GM23338 (cell line): ENCODE measurements around the gene FKBP1A. TPM values are rescaled to one million over a fixed set of nuclear protein-coding genes. Genes with fewer than 3 reads are reported as not detected.

Source experiments
- ATAC-seq: fragments of 200-7000 bp; cut with Tn5 transposase; 3 replicates; pipeline ENCODE4 v1.9.1; 2020
- DNase-seq: peaks from one replicate; pipeline ENCODE4 v3.0.0-alpha.2; 2015; ENCODE audit warnings: low spot score
- H2AFZ ChIP-seq: fragments of 200-600 bp; sonication (generic); 2 replicates; pipeline ENCODE4 v1.8.0; 2016; ENCODE audit warnings: antibody characterized with exemption, mild to moderate bottlenecking, moderate library complexity
- H3F3A ChIP-seq: fragments of 200-600 bp; sonication (generic); replicated peaks from 2 replicates; pipeline ENCODE4 v1.8.0; 2017; ENCODE audit warnings: antibody characterized with exemption, mixed run types, low read depth
- H3K27ac ChIP-seq: fragments of 200-600 bp; sonication (generic); 2 replicates; pipeline ENCODE4 v1.6.1; 2016; ENCODE audit warnings: low read depth
- H3K27me3 ChIP-seq: fragments of 200-600 bp; sonication (generic); 2 replicates; pipeline ENCODE4 v1.8.0; 2016; ENCODE audit warnings: mild to moderate bottlenecking, mixed run types, moderate library complexity; ENCODE audit not compliant: insufficient read depth
- H3K36me3 ChIP-seq: fragments of 200-600 bp; sonication (generic); 2 replicates; pipeline ENCODE4 v1.8.0; 2016; ENCODE audit warnings: mild to moderate bottlenecking; ENCODE audit not compliant: insufficient read depth
- H3K4me1 ChIP-seq: fragments of 200-600 bp; sonication (generic); 2 replicates; pipeline ENCODE4 v1.8.0; 2016; ENCODE audit warnings: mild to moderate bottlenecking, moderate library complexity; ENCODE audit not compliant: insufficient read depth
- H3K4me2 ChIP-seq: fragments of 200-600 bp; sonication (generic); 2 replicates; pipeline ENCODE4 v1.7.1; 2017; ENCODE audit warnings: mixed run types
- H3K4me3 ChIP-seq: fragments of 200-600 bp; sonication (generic); 2 replicates; pipeline ENCODE4 v1.6.1; 2016; ENCODE audit warnings: mixed run types
- H3K79me2 ChIP-seq: fragments of 200-600 bp; sonication (generic); replicated peaks from 2 replicates; pipeline ENCODE4 v1.8.0; 2017; ENCODE audit warnings: mild to moderate bottlenecking; ENCODE audit not compliant: insufficient read depth
- H3K9me2 ChIP-seq: fragments of 200-600 bp; sonication (generic); 2 replicates; pipeline ENCODE4 v1.8.0; 2017; ENCODE audit not compliant: insufficient read depth
- H4K20me1 ChIP-seq: fragments of 200-600 bp; sonication (generic); replicated peaks from 2 replicates; pipeline ENCODE4 v1.8.0; 2017; ENCODE audit warnings: mild to moderate bottlenecking; ENCODE audit not compliant: insufficient read depth
- H3K27ac Mint-ChIP-seq: 2 replicates; pipeline ENCODE4 v1.8.0; 2020; ENCODE audit warnings: inconsistent platforms, mild to moderate bottlenecking, moderate library complexity, mixed read lengths
- H3K27me3 Mint-ChIP-seq: 3 replicates; pipeline ENCODE4 v1.8.0; 2022; ENCODE audit warnings: low read depth, mild to moderate bottlenecking, moderate library complexity, mixed read lengths, inconsistent platforms; ENCODE audit not compliant: insufficient read depth, poor library complexity
- H3K36me3 Mint-ChIP-seq: 3 replicates; pipeline ENCODE4 v1.8.0; 2021; ENCODE audit warnings: low read depth, mild to moderate bottlenecking, inconsistent platforms, moderate library complexity, mixed read lengths
- H3K4me1 Mint-ChIP-seq: 3 replicates; pipeline ENCODE4 v1.8.0; 2020; ENCODE audit warnings: mild to moderate bottlenecking, inconsistent platforms, mixed read lengths
- H3K4me3 Mint-ChIP-seq: 3 replicates; pipeline ENCODE4 v1.8.0; 2021; ENCODE audit warnings: moderate library complexity, mild to moderate bottlenecking, inconsistent platforms, mixed read lengths
- H3K9me3 Mint-ChIP-seq: 3 replicates; pipeline ENCODE4 v1.8.0; 2020; ENCODE audit warnings: moderate library complexity, mild to moderate bottlenecking, inconsistent platforms, mixed read lengths
- CREB1 ChIP-seq: fragments of 250-450 bp; sonication (Bioruptor Pico); IDR thresholded peaks from 2 replicates; pipeline ENCODE4 v1.5.0; 2020; ENCODE audit warnings: low read depth, mild to moderate bottlenecking, moderate library complexity
- EZH2 ChIP-seq: fragments of 200-600 bp; sonication (generic); IDR thresholded peaks from one replicate; pipeline ENCODE4 v1.8.0; 2017; ENCODE audit warnings: antibody characterized with exemption, mild to moderate bottlenecking, low read depth; ENCODE audit not compliant: unreplicated experiment
- EZH2phosphoT487 ChIP-seq: fragments of 200-600 bp; sonication (generic); IDR thresholded peaks from one replicate; pipeline ENCODE4 v1.8.1; 2018; ENCODE audit warnings: antibody characterized with exemption; ENCODE audit not compliant: unreplicated experiment
- JUNB ChIP-seq: IDR thresholded peaks from one replicate; pipeline ENCODE4 v1.6.1; 2016; ENCODE audit warnings: antibody characterized with exemption; ENCODE audit not compliant: unreplicated experiment
- NANOG ChIP-seq: IDR thresholded peaks from 2 replicates; pipeline ENCODE4 v1.6.1; 2016; ENCODE audit warnings: antibody characterized with exemption, borderline replicate concordance
- ZNF114 ChIP-seq: fragments of 250-450 bp; sonication (Bioruptor Pico); IDR thresholded peaks from 2 replicates; pipeline ENCODE4 v1.5.0; 2020; ENCODE audit warnings: mild to moderate bottlenecking, moderate library complexity
- ZNF331 ChIP-seq: fragments of 250-450 bp; sonication (Bioruptor Pico); IDR thresholded peaks from 2 replicates; pipeline ENCODE4 v1.5.0; 2020; ENCODE audit warnings: low read depth, mild to moderate bottlenecking, moderate library complexity
- ZNF462 ChIP-seq: fragments of 250-450 bp; sonication (Bioruptor Pico); IDR thresholded peaks from 2 replicates; pipeline ENCODE4 v1.5.0; 2020; ENCODE audit warnings: mild to moderate bottlenecking, moderate library complexity
- polyA plus RNA-seq: library from polyadenylated mRNA; unstranded; fragments of >200 nt; fragmentation: Nextera tagmentation; extraction: Ambion mirVana; gene quantifications from 2 replicates; pipeline ENCODE4 v1.2.1, GENCODE V29; 2016
- total RNA-seq: library from RNA; depleted of rRNA; stranded (reverse); fragments of >200 nt; shearing (Covaris generic); gene quantifications from 2 replicates; pipeline ENCODE4 v1.2.3, GENCODE V29; 2014

The FKBP1A gene
- total and polyA plus RNA-seq, 2 experiments from 2014 or later = 171 to 350 TPM

- peaks cover 4% of the 10 kb centered on the region; the same call in 1 of the 2 replicates for H3K9me2 ChIP-seq
- Mint-ChIP-seq H3K4me1 (peaks cover 27% of the 10 kb centered on the region), H3K4me3 (no peak overlapping the region), H3K9me3 (peaks cover 21% of the 10 kb centered on the region; the same call in 2 of the 3 replicates), H3K36me3 (peaks cover 3% of the 10 kb centered on the region; the same call in 2 of the 3 replicates), H3K27ac (no peak overlapping the region), H3K27me3 (peaks cover 5% of the 10 kb centered on the region)
- H3K79me2 ChIP-seq = no peaks in the 10 kb centered on the region
- no peak overlapping the region for H3K27ac ChIP-seq
- peaks cover 3% of the 10 kb centered on the region; the same call in 1 of the 2 replicates for H3F3A ChIP-seq
- no peaks in the 10 kb centered on the region for H3K36me3 ChIP-seq
- no peak overlapping the region for H3K4me2 ChIP-seq
- no peak overlapping the region for H2AFZ ChIP-seq
- no peaks in the 10 kb centered on the region for H3K27me3 ChIP-seq
- no peak for DNase-seq
- H4K20me1 ChIP-seq = no peaks in the 10 kb centered on the region
- no peak overlapping the region for H3K4me3 ChIP-seq
- TF ChIP-seq ZNF331 (CRISPR knock-in tag) (no peak), ZNF114 (CRISPR knock-in tag) (no peak), CREB1 (CRISPR knock-in tag) (no peak), ZNF462 (CRISPR knock-in tag) (no peak), EZH2 (no peak), NANOG (no peak), JUNB (no peak), EZH2phosphoT487 (no peak)
- no peak for ATAC-seq
- peaks cover 11% of the 10 kb centered on the region for H3K4me1 ChIP-seq
Measured at GRCh38 chr20:1424336-1424735, 31.5 kb upstream of the FKBP1A start.
